Prostate gland (tissue), 2 donors: ENCODE data around the gene B9D1. TPM values are rescaled to one million over a fixed set of nuclear protein-coding genes. Genes with fewer than 3 reads are reported as not detected.

ENCODE experiments used
- DNase-seq: peaks from one replicate; pipeline ENCODE4 v3.0.0-alpha.2; 2019; ENCODE audit warnings: low spot score
- H3K27ac ChIP-seq, 2 donors: fragments of 200-600 bp; sonication (generic); 2 replicates each; pipeline ENCODE4 v1.5.1; 2017 to 2019
- H3K27me3 ChIP-seq: fragments of 200-600 bp; sonication (generic); replicated peaks from 2 replicates; pipeline ENCODE4 v1.5.1; 2019; ENCODE audit not compliant: insufficient read depth
- H3K36me3 ChIP-seq, 2 donors: fragments of 200-600 bp; sonication (generic); 1 replicate in 1 of 2; 2 replicates in 1 of 2; pipeline versions ENCODE4 v1.5.1 to v1.8.1; 2017 to 2019
- H3K4me1 ChIP-seq: fragments of 200-600 bp; sonication (generic); replicated peaks from 2 replicates; pipeline ENCODE4 v1.5.1; 2019
- H3K4me3 ChIP-seq, 2 donors: fragments of 200-600 bp; sonication (generic); 2 replicates each; pipeline ENCODE4 v1.5.1; 2017 to 2019
- H3K9me3 ChIP-seq: fragments of 200-600 bp; sonication (generic); 2 replicates; pipeline ENCODE4 v1.5.1; 2017
- POLR2A ChIP-seq: fragments of 450-650 bp; IDR thresholded peaks from one replicate; pipeline ENCODE4 v1.6.1; 2016; ENCODE audit warnings: antibody characterized with exemption, mild to moderate bottlenecking
- POLR2AphosphoS5 ChIP-seq: sonication (generic); formaldehyde crosslinking; IDR thresholded peaks from one replicate; pipeline ENCODE4 v1.6.1; 2017; ENCODE audit warnings: antibody characterized with exemption
- WGBS: methylation state at CpG from one replicate; pipeline ENCODE4 v1.1.5; 2018; 5-methylcytosine and 5-hydroxymethylcytosine counted together
- intact Hi-C: fragments of 100-400 bp; cut with DNase I; formaldehyde crosslinking; loops from one replicate; pipeline ENCODE4 v1.14.2; 2022
- total RNA-seq, 2 donors: library from RNA; depleted of rRNA; stranded (reverse); fragments of >200 nt; gene quantifications; one replicate each; pipeline ENCODE4 v1.1.0, GENCODE V29; 2016
- TF ChIP-seq, protein P1 (sequence below), 4 experiments: fragments of 200-600 bp in 2 of 4; fragments of 450-650 bp in 2 of 4; sonication (generic) in 2 of 4; IDR thresholded peaks; 1 replicate in 3 of 4; 2 replicates in 1 of 4; pipeline ENCODE4 v1.5.1; 2016 to 2019; ENCODE audit warnings: antibody characterized with exemption in 4 of 4, mild to moderate bottlenecking in 2 of 4, moderate library complexity in 2 of 4

B9D1 gene
- total RNA-seq, 2 donors from 2014 or later: 15.7 to 28.8 TPM

DNA sequence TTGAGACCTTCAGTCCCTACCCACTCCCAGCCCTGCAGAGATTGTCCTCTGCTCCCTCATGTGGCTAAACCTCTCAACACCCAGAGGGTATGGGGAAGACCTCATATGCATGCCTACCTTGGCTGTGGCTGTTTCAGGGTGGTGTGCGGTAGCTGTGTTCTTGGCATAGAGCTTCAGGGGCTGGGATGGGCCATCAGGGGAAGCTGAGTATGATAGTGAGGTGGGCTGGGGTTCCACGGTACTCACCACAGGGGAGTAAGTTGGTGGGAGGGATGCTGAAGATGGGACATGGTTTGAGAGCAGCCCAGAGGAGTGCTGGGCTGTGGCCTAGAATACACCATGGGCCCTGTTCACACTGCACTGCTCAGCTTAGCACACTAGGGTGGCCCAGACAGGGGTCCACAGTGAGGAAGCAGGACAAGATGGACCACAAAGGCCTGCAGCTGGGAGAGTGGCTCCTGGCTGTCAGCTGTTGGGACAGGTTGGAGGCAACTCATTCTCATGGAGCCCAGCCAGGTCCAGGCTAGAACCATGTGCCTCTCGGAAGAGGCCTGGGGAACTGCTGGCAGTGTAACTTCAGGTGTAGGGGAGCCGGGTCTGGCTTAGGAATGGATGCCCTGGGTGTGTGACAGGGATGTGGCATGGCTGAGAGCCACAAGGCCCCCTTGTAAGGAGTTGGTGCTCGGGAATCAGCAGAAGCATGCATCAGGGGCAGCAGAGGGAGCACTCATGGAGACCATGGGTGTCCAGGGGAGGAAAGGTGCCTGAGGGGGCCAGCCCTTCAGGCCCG is 21.4 kb upstream of the B9D1 start:
- Histone ChIP-seq H3K27me3 (no peaks in the 10 kb centered on the region), H3K27ac (peak overlapping the region; percentile 69 to 73), H3K36me3 (peaks cover 8 to 11% of the 10 kb centered on the region in 2 donors), H3K4me3 (no peak overlapping the region), H3K4me1 (peaks cover 7% of the 10 kb centered on the region), H3K9me3 (no peaks in the 10 kb centered on the region)
- TF ChIP-seq, protein P1, sequence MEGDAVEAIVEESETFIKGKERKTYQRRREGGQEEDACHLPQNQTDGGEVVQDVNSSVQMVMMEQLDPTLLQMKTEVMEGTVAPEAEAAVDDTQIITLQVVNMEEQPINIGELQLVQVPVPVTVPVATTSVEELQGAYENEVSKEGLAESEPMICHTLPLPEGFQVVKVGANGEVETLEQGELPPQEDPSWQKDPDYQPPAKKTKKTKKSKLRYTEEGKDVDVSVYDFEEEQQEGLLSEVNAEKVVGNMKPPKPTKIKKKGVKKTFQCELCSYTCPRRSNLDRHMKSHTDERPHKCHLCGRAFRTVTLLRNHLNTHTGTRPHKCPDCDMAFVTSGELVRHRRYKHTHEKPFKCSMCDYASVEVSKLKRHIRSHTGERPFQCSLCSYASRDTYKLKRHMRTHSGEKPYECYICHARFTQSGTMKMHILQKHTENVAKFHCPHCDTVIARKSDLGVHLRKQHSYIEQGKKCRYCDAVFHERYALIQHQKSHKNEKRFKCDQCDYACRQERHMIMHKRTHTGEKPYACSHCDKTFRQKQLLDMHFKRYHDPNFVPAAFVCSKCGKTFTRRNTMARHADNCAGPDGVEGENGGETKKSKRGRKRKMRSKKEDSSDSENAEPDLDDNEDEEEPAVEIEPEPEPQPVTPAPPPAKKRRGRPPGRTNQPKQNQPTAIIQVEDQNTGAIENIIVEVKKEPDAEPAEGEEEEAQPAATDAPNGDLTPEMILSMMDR (IDR thresholded peaks at IDR 0.05): no peak
- TF ChIP-seq POLR2AphosphoS5 (no peak), POLR2A (no peak)
- DNase-seq: no peak
- 61% methylated on average over 6 of the region's 6 CpGs for WGBS
- intact Hi-C loops: no loop called here

DNA sequence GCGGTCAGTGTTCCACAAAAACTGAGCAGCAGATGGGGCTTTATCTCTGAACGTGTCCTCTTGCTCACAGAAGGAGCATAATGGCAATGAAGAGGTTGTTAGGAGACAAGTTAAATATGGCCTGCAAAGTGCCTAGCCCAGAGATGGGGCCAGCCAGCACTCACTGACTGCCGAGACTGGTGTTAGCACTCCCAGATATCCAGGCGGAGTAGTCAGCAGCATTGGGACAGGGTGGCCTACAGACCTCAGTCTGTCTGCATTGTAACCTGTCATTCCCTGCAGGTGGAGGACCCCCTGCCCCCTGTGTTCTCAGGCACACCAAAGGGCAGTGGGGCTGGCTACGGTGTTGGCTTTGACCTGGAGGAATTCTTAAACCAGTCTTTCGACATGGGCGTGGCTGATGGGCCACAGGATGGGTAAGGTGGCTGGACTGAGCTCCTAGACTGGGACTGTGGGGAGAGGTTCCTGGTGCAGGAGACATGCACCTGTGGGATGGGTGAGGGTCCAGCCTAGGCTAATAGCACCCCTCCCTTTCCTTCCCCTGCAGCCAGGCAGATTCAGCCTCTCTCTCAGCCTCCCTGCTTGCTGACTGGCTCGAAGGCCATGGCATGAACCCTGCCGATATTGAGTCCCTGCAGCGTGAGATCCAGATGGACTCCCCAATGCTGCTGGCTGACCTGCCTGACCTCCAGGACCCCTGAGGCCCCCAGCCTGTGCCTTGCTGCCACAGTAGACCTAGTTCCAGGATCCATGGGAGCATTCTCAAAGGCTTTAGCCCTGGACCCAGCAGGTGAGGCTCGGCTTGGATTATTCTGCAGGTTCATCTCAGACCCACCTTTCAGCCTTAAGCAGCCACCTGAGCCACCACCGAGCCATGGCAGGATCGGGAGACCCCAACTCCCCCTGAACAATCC is 20.3 kb upstream of the B9D1 start:
- Histone ChIP-seq H3K27me3 (no peaks in the 10 kb centered on the region), H3K36me3 (peaks cover 8 to 11% of the 10 kb centered on the region in 2 donors), H3K9me3 (no peaks in the 10 kb centered on the region), H3K4me1 (peaks cover 9% of the 10 kb centered on the region), H3K4me3 (no peak overlapping the region), H3K27ac (no peak overlapping the region)
- 86% methylated on average over 13 of the region's 13 CpGs for WGBS
- DNase-seq: no peak
- TF ChIP-seq, protein P1 (IDR thresholded peaks at IDR 0.05): no peak
- TF ChIP-seq POLR2A (no peak), POLR2AphosphoS5 (no peak)
- intact Hi-C loops: no loop called here

DNA sequence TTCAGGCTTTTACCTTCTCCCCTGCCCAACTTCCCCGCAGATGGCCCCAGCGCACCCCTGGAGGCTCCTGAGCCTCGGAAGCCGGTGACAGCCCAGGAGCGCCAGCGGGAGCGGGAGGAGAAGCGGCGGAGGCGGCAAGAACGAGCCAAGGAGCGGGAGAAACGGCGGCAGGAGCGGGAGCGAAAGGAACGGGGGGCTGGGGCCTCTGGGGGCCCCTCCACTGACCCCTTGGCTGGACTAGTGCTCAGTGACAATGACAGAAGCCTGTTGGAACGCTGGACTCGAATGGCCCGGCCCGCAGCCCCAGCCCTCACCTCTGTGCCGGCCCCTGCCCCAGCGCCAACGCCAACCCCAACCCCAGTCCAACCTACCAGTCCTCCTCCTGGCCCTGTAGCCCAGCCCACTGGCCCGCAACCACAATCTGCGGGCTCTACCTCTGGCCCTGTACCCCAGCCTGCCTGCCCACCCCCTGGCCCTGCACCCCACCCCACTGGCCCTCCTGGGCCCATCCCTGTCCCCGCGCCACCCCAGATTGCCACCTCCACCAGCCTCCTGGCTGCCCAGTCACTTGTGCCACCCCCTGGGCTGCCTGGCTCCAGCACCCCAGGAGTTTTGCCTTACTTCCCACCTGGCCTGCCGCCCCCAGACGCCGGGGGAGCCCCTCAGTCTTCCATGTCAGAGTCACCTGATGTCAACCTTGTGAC is 19.4 kb upstream of the B9D1 start:
- Histone ChIP-seq H3K4me3 (no peak overlapping the region), H3K4me1 (peaks cover 12% of the 10 kb centered on the region), H3K27me3 (no peaks in the 10 kb centered on the region), H3K9me3 (no peaks in the 10 kb centered on the region), H3K27ac (no peak overlapping the region), H3K36me3 (peaks cover 8 to 11% of the 10 kb centered on the region in 2 donors)
- DNase-seq: no peak
- intact Hi-C loops: no loop called here
- 91% methylated on average over 31 of the region's 31 CpGs for WGBS
- TF ChIP-seq POLR2AphosphoS5 (no peak), POLR2A (no peak)
- TF ChIP-seq, protein P1 (IDR thresholded peaks at IDR 0.05): no peak

DNA sequence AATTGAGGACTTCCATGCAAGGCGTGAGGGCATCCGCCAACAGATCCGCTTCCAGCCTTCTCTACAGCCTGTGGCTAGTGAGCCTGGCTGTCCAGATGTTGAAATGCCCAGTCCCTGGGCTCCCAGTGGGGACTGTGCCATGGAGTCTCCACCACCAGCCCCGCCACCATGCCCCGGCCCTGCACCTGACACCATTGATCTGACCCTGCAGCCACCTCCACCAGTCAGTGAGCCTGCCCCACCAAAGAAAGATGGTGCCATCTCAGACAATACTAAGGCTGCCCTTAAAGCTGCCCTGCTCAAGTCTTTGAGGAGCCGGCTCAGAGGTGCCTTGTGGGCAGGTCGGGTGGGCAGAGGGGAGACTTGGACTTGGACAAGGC is 18.8 kb upstream of the B9D1 start:
- no peak overlapping the region for H3K27ac ChIP-seq

More for the DNA sequence above, 18.8 kb upstream of the B9D1 start:
- intact Hi-C loops: no loop called here
- H3K9me3 ChIP-seq: no peaks in the 10 kb centered on the region
- H3K4me3 ChIP-seq: no peak overlapping the region
- peaks cover 12% of the 10 kb centered on the region for H3K4me1 ChIP-seq
- TF ChIP-seq POLR2A: no peak
- TF ChIP-seq, protein P1 (IDR thresholded peaks at IDR 0.05): no peak
- TF ChIP-seq POLR2AphosphoS5: no peak
- H3K27me3 ChIP-seq: no peaks in the 10 kb centered on the region
- WGBS: 90% methylated on average over 7 of the region's 7 CpGs
- peaks cover 8 to 11% of the 10 kb centered on the region in 2 donors for H3K36me3 ChIP-seq
- DNase-seq: no peak
